DMS114 treated with DMSO at 0.1 percent for 48 hours (cell line): ENCODE results near the gene SLC25A44.
A peak's percentile ranks its signal among the peaks of the same experiment; 100 is the strongest.
"Not testable (repeated sequence)": the region's sequence is repeated elsewhere in the genome, so short reads cannot be mapped to it uniquely, and the experiment has no call there.

Experiments
- DNase-seq: peaks from one replicate; lab custom pipeline; 2025; ENCODE audit not compliant: unreplicated experiment; lab: John Stamatoyannopoulos, UW

SLC25A44 gene

DNA sequence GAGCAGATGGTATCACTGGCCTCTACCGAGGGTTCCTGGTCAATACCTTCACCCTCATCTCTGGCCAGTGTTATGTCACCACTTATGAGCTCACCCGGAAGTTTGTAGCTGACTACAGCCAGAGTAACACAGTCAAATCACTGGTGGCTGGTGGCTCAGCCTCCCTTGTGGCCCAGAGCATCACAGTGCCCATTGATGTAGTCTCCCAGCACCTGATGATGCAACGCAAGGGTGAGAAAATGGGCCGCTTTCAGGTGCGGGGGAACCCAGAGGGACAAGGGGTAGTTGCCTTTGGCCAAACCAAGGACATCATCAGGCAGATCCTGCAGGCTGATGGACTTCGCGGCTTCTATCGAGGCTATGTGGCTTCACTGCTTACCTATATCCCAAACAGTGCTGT lies 6.1 kb downstream of the SLC25A44 start:
- no peak for DNase-seq

DNA sequence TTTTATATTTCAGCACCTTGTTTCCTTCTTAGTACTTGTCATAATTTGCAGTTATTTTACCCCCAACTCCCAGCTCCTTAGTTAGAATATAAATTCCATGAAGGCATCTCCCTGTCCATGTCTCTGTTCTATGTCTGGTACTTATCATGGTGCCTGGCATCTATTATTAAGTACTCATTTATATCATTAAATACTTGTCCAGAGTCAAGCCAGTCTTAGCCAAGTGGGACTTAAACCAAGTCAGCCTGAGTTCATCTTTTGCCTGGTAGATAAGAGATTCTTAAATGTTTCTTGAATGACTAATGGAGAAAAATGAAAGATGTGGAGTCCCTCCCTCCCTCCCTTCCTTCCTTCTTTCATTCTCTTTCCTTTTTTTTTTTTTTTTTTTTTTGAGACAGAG lies 9.4 kb downstream of the SLC25A44 start:
- DNase-seq, result no peak

DNA sequence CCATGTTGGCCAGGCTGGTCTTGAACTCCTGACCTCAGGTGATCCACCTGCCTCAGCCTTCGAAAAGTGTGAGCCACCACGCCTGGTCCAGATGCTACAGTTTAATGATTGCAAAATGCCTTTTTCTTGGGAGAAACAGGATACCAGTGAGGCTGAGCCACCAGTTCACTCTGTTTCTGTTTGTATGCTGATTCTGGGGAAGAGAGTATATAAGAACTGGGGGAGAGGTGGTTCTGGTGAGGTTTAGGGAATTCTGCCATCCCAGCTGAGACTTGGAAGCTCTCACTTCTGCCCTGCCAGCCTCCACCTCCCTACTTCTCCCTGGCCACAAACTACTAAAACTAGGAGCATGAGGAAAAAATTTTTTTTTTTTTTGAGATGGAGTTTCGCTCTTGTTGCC lies 10.8 kb downstream of the SLC25A44 start:
- no peak for DNase-seq

DNA sequence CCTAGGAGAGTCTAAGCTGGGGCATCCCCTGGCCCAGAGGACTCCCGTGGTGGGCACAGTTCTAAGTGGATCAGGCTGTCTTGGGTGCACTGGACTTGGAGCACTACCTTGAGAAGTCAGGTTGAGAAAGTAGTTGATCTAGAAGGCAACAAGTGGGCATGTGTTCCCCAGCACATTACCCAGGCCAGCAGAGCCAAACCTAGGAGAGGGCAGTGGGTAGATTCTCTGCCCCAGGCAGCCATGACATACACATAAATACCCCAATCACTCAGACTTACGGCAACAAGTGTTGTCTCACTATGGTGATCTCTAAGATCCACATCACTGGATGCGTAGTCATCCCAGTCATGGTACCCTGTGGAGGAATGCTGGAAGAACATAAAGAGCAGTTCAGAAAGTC lies 17.3 kb downstream of the SLC25A44 start:
- no peak for DNase-seq

DNA sequence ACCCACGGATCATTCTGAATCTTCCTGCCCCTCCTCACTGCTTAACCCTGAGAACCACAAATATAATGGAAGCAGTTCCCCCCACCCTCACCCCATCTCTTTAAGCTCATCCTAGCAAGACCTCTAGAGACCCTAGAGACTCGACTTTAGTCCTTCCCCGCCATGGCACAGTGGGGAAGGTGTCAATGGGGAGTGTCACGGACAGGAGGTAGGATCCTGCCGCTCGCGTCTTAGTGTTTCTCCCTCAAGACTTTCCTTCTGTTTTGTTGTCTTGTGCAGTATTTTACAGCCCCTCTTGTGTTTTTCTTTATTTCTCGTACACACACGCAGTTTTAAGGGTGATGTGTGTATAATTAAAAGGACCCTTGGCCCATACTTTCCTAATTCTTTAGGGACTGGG lies 18.2 kb downstream of the SLC25A44 start:
- DNase-seq, result no peak

DNA sequence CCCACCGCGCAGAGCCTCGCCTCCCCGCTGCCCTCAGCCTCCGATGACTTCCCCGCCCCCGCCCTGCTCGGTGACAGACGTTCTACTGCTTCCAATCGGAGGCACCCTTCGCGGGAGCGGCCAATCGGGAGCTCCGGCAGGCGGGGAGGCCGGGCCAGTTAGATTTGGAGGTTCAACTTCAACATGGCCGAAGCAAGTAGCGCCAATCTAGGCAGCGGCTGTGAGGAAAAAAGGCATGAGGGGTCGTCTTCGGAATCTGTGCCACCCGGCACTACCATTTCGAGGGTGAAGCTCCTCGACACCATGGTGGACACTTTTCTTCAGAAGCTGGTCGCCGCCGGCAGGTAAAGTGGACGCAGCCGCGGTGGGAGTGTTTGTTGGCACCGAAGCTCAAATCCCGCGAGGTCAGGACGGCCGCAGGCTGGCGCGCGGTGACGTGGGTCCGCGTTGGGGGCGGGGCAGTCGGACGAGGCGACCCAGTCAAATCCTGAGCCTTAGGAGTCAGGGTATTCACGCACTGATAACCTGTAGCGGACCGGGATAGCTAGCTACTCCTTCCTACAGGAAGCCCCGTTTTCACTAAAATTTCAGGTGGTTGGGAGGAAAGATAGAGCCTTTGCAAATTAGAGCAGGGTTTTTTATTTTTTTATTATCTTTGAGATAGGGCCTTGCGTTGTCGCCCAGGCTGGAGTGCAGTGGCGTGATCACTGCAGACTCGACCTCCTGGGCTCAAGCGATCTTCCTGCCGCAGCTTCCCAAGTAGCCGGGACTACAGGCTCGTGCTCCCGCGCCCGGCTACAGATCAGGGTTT lies 19.1 kb downstream of the SLC25A44 start, which contains the start of gene PMF1:
Gene PMF1, plus strand, starts transcription at position 175 of the 811 bp plus-strand sequence. Its CDS starts 9 bp downstream, at position 184.
- DNase-seq, result peak; percentile 98

DNA sequence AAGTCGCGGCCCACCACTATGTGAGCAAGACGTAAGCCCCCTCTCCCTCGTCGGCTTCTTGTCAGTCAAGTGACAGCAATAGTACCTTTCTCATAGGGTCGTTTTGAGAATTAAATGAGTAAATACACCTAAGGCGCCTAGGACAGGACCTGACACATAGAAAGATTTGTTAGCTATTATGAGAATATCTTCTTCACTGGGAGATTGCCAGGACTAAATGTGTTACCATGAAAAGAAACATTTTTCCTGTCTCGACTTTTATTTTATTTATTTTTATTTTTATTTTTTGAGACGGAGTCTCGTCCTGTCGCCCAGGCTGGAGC lies 19.7 kb downstream of the SLC25A44 start:
- DNase-seq, result no peak

DNA sequence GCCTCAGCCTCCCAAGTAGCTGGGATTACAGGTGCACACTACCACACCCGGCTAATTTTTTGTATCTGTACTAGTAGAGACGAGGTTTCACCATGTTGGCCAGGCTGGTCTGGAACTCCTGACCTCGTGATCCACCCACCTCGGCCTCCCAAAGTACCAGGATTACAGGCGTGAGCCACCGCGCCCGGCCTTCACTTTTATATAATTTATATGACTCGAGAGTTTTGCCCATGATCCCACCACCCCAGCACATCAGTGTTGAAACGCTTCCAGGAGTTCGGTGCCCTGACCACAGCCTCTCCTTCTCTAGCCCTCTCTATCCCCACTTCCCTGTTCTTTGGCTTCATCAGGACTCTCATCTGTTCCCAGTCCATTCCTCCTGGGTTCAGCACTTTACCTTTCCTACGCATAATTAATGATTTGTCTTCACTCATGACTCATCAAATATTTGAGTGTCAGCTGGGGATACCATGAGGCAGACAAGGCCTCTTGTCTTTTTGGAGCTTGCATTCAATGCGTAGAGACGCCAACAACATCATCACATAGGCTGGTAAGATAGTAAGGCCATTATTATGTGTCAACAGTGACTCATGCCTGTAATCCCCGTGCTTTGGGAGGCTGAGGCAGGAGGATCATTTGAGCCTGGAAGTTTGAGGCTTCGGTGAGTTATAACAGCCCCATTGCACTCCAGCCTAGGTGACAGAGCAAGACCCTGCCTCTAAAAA lies 20.3 kb downstream of the SLC25A44 start:
- DNase-seq, result no peak

DNA sequence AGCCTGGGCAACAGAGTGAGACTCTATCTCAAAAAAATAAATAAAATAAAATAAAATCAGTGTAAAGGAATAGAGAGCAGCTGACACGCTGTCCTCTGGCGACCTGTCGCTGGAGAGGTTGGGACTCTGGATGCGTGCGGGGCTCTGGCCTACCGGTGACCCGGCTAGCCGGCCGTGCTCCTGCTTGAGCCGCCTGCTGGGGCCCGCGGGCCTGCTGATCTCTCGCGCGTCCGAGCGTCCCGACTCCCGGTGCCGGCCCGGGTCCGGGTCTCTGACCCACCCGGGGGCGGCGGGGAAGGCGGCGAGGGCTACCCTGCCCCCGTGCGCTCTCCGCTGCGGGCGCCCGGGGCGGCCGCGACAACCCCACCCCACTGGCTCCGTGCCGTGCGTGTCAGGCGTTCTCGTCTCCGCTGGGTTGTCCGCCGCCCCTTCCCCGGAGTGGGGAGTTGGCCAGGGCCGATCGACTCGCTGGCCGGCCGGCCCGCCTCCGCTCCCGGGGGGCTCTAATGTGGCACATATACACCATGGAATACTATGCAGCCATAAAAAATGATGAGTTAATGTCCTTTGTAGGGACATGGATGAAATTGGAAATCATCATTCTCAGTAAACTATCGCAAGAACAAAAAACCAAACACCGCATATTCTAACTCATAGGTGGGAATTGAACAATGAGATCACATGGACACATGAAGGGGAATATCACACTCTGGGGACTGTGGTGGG lies 22.6 kb downstream of the SLC25A44 start:
- not testable (repeated sequence) for DNase-seq

DNA sequence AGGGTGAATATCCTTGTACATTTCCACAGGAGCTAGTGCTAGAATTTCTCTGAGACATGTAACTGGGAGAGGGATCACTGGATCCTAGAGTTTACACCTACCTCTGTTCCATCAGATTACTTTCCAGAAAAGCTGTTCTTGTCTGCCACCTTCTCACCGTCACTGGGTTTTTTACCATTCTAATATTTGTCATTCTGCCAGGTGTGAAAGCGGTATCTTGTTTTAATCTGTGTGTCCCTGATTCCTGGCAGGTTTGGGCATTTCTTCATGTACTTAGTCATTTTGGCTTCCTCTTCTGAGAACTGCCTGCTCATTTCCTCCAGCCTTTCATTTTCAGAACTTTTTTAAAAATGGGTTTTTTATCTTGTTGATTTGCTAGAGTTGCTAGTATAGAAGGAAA lies 24.0 kb downstream of the SLC25A44 start:
- DNase-seq, result no peak

DNA sequence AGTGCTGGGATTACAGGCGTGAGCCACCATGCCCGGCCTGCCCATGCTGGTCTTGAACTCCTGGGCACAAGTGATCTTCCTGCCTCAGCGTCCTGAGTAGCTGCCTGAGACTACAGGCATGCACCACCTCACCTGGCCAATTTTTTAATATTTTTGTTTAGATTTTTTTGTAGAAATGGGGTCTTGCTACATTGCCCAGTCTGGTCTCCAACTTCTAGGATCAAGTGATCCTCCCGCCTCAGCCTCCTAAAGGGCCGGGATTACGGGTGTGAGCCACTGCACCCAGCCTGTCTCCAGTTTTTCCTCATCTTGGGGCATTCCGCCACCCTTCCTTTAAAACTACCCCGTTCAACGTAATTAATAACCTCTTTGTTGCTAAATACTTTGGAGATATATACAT lies 26.3 kb downstream of the SLC25A44 start:
- DNase-seq, result no peak

DNA sequence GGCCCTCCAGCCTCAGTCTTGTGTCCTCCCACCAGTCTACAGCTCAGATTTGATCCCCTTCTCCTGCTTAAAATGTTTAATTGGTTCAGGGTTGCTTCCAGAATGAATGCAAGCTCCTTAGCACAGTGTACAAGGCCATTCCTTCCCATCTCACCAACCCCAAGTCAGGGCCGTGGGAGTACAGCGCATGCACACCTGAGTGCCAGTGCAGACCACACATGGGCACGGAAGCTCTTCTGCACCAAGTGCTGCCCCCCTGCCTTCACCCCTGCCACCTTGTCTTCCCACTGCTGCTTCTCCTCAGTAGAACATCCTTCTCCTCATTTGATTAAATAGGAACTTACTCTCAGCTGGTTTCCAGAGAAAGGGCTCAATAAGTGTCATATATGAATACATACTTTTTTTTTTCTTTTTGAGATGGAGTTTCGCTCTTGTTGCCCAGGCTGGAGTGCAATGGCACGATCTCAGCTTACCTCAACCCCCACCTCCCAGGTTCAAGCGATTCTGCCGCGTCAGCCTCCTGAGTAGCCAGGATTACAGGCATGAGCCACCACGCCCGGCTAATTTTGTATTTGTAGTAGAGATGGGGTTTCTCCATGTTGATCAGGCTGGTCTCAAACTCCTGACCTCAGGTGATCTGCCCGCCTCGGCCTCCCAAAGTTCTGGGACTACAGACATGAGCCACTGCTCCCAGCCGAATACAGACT lies 28.2 kb downstream of the SLC25A44 start:
- DNase-seq, result no peak

DNA sequence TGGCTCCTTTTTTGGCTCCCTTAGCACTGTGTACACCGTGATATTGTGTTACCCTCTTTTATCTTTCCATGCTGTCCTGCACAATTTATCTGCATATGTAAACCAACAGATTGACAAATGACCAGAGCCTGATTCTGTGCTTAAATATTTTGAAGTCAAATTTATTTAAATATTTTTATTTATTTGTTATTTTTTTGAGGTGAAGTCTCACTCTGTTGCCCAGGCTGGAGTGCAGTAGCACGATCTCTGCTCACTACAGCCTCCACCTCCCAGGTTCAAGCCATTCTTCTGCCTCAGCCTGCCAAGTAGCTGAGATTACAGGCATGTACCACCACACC lies 31.7 kb downstream of the SLC25A44 start:
- DNase-seq, result no peak

DNA sequence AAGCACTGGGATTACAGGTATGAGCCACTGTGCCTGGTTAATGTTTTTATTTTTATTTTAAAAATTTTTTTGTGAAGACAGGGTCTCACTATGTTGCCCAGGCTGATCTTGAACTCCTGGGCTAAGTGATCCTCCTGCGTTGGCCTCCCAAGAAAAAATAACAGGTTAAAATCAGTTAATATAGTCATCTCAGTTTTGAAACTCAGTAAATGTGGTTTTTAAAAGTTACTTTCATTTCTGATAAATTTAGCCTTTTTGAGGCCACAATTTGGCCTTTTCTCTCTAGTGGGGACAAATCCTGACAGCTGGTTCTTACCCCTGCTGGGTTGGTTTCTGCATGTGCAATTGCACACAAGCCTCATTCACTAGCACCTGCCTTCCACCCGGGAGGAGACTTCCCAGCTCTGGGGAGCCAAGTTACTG lies 32.2 kb downstream of the SLC25A44 start:
- DNase-seq, result no peak

DNA sequence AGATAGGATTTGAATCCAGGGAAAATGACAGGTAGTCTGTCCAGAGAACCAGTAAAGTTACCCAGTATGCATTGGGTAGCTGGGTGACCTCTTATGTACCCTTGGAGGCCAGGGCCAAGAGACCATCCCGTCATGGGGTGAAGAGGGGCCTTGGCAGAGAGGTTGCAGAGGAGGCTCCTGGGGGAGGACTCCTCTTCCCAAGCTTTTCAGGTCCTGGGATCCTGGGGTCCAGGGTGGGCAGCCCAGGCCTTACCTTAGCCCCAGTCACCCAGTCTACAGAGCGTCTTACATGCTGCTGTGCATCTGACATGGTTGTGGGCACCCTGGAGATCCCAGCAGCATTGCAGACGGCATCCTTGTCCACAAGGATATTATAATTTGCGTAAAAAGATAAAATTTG lies 32.9 kb downstream of the SLC25A44 start:
- DNase-seq, result no peak

DNA sequence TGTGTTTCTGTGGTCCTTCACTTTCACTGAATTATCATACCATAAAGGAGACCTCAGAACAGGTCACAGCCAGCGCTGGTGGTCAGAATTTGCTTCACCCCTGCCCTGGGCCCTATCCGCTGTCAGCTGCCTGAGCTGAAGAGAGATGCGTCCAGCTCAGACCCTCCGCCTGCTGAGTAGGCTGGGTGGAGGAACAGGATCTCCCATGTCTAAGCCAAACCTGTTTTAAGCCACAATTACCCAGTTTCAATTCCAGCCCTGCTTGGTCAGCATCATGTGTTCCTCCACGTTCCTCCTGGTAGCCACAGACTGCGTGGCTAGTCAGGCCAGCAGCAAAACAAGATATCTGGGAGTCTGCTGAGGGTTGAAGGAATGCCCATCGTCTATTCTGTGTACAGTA lies 34.6 kb downstream of the SLC25A44 start:
- no peak for DNase-seq

DNA sequence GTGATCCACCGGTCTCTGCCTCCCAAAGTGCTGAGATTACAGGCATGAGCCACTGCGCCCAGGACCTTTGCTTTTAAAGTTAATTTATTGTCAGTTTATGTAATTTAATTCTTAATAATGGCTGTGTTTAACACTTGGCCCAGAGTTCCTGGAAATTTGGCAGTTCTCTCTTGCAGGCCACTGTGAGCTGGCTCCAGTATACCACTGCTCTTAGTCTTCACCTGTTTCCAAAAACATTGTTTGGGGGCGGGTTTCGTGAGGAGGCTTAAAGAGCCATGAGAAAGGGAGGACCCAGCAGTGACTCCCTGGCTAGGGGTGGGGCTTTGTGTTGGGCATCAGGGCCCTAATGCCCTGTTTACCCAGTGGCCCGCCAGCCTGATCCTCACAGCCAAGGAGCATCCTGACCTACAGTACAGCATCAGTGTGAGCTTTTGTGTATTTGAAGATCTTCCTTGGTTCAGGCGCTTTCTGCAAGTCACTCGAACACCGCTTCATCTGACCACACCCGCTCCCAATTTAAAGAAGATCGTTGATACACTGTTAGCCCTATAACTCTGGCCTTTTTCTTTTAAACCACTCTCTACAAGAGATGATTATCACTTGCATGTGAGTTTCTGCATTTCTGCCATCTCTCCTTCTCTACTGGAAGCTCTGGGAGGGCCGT lies 36.0 kb downstream of the SLC25A44 start:
- DNase-seq, result no peak

DNA sequence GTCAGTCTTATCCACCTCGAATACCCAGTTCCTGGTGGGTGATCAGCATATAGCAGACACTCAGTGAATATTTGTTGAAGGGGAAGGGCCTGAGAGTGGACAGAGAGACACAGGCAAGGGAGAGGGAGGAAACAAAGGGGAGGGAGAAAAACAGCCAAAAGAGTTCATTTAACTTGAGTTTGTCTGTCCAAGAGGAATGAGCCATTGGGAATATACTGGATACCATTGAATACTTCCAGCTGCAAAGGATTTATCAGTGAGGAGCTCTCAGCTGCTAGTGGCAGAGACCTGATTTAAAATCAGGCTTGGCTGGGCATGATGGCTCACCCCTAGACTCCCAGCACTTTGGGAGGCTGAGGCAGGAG lies 36.6 kb downstream of the SLC25A44 start:
- no peak for DNase-seq

DNA sequence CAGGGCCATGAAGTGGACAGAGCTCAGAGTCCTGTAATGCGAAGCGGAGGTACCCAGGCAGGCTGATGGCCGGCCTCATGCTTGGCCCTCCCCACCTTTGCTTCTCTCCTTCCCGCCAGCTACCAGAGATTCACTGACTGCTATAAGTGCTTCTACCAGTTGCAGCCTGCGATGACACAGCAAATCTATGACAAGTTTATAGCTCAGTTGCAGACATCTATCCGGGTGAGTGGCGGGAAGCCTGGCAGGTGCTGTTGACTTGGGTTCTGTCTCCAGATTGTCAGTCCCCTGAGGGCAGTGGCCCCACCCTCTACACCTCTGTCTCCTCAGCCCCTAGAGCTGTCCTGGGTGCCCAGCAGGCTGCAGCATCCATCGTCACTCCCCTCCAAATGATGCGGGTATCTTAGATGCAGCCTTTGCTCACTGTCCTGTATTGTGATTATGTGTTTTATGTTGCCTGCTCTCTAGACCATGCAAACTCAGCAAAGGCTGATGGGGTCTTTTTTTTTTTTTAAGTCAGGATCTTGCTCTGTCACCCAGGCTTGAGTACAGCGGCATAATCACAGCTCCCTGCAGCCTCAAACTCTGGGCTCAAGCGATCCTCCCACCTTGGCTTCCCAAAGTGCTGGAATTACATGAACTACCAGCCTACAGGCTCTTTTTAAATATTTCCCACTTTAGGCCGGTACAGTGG lies 38.4 kb downstream of the SLC25A44 start:
- no peak for DNase-seq

DNA sequence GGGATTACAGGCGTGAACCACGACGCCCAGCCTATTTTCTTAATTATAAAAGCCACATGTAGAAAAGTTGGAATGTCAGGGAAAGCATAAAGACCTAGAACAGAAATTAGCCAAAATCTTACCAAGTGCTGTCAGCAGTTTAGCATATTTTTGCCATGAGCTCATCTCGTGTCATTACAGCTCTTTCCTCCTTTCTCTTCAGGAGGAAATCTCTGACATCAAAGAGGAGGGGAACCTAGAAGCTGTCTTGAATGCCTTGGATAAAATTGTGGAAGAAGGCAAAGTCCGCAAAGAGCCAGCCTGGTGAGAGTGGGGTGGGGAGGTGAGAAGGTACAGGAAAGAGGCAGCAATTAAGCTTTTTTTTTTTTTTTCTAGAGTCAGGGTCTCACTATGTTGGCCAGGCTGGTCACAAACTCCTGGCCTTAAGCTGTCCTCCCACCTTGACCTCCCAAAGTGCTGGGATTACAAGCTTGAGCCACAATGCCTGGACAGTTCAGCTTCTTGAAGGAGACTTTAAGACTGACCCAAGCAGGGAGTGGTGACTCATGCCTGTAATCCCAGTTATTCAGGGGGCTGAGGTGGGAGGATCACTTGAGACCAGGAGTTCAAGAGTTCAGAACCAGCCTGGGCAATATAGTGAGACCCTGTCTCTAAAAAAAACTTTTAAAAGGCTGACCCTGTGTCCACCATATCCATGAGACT lies 39.7 kb downstream of the SLC25A44 start:
- no peak for DNase-seq
